Stimulated activated CD8-positive, alpha-beta memory T cell treated with anti-CD3 and anti-CD28 coated beads, Interleukin-15, amount 100 ng/mL, for 48 hours (primary cell): ENCODE data around the gene RAB44.
A peak's percentile ranks its signal among the peaks of the same experiment; 100 is the strongest.

ENCODE experiments used
- DNase-seq, 2 donors: peaks; one replicate each; pipeline ENCODE4 v3.0.0-alpha.2; 2020; ENCODE audit warnings: low read depth in 2 of 2

RAB44 gene

GRCh38 chr6:36751833-36752186 lies 54.2 kb downstream of the RAB44 start:
- no peak for DNase-seq

GRCh38 chr6:36752187-36752885 lies 54.7 kb downstream of the RAB44 start:
- DNase-seq, result no peak

DNA sequence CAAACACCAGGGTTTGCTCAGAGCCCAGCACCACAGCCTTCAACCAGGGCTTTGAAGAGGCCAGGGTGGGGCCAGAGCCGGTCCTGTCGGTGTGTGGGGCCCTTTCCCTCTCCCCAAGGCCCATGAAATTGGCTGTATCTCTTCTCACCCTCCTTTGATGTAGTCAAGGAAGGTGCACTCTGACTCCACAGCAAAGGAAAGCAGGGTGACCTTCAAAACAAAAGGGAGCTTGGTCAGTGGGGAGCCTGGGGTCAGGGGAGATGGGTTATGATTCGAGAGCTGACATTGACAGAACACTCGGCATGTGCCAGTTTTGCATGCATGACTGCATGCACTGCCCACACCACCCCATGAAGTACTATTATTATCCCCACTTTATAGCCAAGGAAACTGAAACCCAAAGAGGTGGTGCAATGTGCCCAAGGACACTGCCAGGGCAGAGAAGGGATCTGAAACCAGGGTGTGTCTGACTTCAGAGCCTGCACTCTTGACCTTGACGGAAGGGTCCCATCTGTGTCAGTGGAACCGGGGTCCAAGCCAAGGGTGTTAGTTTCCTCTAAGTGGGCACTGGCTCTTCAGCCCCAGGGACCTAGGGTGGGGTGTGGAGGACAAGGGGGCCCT lies 55.4 kb downstream of the RAB44 start:
- DNase-seq, result no peak

DNA sequence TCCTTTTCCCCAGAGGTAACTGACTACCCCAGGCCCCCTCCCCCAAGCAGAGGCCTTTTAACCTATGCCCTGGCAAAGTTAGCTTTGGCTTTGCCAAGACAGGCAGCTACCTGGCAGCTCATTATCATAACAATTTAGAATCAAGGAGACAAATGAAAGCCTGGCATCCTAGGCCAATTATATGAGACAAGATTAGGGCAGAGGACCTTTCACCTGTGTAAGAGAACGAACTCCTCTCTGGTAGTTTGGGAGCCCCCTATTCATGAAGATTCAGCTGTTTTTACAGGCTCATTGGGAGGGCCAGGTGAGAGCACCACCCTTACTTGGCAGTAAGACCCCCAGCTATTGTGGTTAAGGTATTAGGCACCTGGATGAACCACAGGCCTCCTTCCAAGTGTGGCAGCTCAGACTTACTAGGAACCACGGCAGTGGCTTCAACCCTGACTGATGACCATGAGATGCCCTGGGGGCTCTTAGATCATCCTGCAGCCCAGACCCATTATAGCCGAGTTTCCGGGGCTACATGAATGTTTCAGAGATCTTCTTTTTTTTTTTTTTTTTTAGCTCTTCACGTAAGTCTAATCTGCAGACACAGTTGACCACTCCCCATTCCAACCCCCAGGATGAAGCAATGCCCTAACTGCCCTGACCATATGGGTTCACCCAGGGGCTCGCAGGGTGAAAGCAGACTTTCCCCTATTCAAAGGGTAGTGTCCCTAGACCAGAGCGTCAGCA lies 56.2 kb downstream of the RAB44 start:
- DNase-seq, result no peak

DNA sequence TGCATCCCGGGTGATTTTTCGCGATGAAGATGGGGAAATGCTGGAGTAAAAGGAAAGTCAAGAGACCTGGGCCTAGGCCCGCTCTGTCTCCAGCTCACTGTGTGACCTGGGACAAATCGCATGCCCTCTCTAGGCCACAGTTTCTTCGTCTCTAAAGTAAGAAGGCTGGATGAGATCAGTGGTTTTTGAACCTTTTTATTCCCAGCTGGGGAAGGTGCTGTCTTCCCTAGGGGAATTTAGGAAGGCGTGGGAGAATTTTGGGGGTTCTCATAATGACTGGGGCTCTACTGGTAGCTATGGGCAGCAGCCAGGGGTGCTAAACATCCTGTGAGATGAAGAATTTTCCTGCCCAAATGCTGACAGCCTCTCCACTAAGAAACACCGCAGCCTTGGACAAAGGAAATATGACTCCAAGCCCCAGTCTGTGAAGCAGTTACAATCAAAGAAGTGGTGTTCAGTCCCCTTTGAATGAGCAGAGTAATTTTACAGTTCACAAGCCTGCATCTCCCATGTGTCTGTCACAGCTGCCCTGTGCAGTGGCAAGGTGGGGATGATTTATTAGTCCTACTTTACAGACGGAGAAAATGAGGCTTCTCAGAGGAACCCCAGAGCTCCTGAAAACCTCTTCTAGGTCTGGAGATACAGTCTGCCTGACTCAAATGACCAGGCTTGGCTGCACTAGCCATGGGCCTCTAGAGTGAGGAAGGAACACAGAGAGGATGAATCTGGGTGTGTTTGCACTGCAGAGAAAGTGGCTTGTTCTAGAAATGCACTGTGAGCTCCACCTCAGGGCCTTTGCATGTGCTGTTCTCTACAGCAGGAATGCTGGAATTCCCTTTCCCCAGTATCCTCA lies 57.2 kb downstream of the RAB44 start:
- DNase-seq, result no peak

- DNase-seq, result peak; percentile 68 to 69
Measured at GRCh38 chr6:36755435-36756348, 58.1 kb downstream of the RAB44 start.

- DNase-seq, result no peak
Measured at GRCh38 chr6:36756786-36757185, 59.2 kb downstream of the RAB44 start.

DNA sequence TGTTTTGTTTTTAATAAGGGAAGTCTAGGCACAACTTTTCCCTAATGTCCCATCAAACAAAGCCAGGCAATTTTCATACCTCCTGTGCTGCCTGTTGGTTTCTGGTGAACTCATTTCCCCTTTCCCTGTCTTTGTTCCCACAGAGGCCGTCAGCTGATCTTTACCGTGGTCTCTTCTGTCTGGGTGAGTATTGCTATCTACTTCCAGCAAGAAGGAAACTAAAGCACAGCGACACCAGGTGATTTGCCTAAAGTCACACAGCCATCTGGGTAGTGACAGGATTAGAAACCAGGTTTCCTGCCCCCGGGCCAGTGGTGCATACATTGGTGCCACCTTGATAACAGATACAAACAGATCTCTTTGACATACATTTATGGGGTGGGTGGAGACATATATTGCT lies 59.6 kb downstream of the RAB44 start:
- no peak for DNase-seq

DNA sequence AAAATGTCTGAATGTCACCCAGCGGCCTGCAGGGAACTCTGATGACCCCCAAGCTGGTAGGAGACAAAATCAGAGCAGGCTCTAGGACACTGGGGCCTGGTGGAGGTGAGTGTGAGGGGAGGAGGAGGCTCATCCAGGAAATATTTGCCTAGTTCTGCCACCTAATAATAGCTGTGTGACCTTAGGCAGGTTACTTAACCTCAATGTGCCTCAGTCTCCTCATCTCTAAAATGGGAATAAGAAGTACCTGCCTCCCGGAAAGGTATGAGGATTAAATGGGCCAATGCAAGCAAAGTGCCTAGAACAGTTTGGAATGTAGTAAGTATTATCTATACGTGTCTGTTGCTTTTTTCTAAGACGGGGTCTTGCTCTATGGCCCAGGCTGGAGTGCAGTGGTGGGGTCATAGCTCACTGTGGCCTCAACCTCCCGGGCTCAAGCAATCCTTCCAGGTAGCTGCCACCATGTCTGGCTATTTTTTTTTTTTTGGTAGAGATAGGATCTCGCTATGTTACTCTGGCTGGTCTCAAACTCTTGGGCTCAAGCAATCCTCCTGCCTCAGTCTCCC lies 60.4 kb downstream of the RAB44 start:
- DNase-seq, result no peak

GRCh38 chr6:36758516-36759147 lies 61.0 kb downstream of the RAB44 start:
- no peak for DNase-seq

DNA sequence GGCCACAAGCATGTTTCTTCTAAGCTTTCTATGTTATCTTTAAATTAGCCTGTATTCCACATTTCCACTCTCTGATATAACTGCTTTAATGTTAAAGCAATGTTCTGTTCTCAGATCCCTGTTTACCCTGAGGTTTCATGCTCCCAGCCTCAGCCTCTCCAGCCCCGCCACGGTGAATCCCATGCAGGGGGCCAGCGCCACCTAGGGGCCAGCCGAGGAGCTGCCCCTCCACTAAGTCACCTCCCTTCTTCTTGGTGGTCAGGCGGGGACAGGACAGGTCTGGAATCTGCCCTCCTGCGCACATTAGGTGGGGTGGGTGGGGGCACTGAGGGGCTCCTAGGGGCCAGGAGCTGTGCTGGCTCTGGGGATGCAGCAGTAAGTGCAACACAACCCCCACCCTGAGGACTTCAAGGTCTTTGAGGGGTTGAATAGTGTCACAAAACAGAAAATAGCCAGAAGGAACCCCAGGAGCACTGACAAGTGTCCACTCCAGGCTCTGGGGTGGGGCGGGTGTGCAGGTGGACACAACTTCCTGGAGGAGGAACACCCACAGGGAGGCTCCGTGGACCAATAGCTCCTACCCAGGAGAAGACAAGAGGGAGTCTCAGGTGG lies 61.6 kb downstream of the RAB44 start:
- DNase-seq, result peak; percentile 59 to 69

DNA sequence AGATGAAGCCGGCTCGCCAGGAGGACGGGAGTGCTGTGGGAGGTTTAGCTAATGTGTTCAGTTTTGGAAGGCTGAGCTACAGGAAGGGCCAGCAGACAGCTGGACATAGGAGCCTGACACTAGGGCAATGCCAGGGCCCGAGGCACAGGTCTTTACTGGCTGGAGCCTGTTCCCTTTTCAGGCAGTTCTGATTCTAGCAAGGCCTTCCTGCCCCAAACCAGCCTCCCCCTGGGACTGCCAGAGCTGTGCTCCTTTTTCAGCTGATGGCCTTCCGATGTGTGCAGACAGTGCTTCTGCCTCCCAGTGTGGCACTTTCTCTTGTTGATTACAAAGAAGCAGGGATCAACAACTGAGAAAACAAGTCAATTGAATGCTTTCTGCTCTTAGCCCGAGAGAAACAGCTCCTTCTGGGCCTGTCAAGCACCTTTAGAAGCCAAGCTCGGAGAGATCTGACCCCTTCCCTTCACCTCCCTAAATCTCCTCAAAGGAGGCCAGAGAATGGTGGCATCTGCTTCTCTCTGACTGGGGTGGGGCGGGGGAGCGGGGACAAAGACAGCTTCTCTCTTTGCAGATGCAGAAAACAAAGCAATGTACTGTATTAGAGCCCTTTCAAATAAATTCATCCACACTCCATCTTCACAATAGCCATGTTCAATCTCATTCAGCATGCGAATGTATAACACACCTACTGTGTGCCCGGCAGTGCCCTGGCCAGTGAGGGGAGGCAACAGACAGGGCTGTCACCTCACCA lies 63.2 kb downstream of the RAB44 start:
- no peak for DNase-seq

- no peak for DNase-seq
Measured at GRCh38 chr6:36762123-36762522, 64.5 kb downstream of the RAB44 start.

GRCh38 chr6:36765190-36765589 lies 67.6 kb downstream of the RAB44 start:
- no peak for DNase-seq

- DNase-seq, result peak; percentile 65 to 69
Measured at GRCh38 chr6:36765594-36766398, 68.2 kb downstream of the RAB44 start.

DNA sequence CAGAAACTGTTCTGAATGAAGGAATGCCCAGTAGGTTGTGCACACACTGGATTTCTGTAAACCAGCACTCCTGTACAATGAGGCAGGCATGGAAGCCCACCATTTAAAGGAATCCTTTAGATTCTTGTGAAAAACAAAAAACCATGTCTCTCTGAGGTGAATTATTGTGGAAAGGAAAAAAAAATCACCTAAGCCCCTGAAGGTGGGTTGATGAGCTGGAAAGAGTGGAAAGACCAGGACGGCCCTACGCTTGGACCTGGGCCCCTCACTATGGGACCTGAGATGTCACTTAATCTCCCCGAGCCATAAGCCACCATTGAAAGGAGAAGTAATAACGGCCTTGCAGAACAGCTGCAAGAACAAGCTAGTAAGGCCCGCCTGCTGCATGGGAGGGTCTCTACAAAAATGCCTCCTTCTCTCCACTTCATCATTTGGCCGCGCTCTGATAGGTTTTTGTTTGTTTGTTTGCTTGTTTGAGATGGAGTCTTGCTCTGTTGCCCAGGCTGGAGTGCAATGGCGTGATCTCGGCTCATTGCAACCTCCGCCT lies 68.8 kb downstream of the RAB44 start:
- DNase-seq, result no peak

DNA sequence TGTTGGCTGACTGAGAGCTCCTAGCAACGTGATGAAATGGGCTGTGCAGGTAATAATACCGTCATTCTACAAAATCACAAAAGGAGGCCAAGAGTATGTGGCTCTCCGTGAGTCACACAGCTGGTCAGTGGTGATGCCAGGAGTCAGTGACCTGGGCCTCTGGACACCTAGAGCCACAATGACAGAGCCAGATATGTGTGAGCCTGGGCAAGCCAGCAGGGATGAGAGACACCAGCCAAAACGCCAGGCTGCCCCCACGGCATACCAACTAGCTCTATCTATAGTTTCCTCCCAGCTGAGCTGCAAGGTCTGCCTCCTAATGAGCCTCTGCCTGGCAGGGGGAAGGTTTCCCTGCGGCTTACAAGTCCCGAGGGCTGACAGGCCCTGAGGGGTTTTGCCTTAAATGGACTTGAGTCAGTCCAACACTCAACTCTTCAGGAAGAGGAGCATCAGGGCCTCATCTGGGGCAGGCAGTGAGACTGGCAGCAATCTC lies 71.6 kb downstream of the RAB44 start:
- DNase-seq, result no peak
